Measurements from ENCODE around the gene CAND2. TPM values are rescaled to one million over a fixed set of nuclear protein-coding genes. Genes with fewer than 3 reads are reported as not detected.
"Not testable (repeated sequence)": the region's sequence is repeated elsewhere in the genome, so short reads cannot be mapped to it uniquely, and the experiment has no call there.

The CAND2 gene
- total and polyA plus RNA-seq, 2 experiments from 2014 or later, result 4.3 to 5.0 TPM

- TF ChIP-seq CTCF (IDR thresholded peaks at IDR 0.05; ENCODE audit: poor library complexity), result peak; percentile 33
- no peak for TF ChIP-seq EZH2 (IDR thresholded peaks at IDR 0.05; ENCODE audit: borderline replicate concordance)
- H3K9me3 ChIP-seq (ENCODE audit: low read depth), result no peaks in the 10 kb centered on the region
- no peaks in the 10 kb centered on the region for H3K4me1 ChIP-seq (ENCODE audit: insufficient read depth)
- H3K27ac ChIP-seq, result no peak overlapping the region
- H3K79me2 ChIP-seq, result no peaks in the 10 kb centered on the region
- peak overlapping the region; percentile 85 for H3K4me2 ChIP-seq
- 19% methylated on average over 53 of the region's 60 CpGs for WGBS (ENCODE audit: low lambda C conversion rate, missing lambda C conversion rate)
- no peak overlapping the region for H3K4me3 ChIP-seq
- H3K36me3 ChIP-seq (replicated peaks; ENCODE audit: insufficient read depth, low read depth), result no peaks in the 10 kb centered on the region
- peak overlapping the region; percentile 68 for H2AFZ ChIP-seq
- H3K9me2 ChIP-seq (replicated peaks; ENCODE audit: insufficient read depth), result no peaks in the 10 kb centered on the region
- H4K20me1 ChIP-seq (ENCODE audit: insufficient read depth, poor library complexity, severe bottlenecking), result no peaks in the 10 kb centered on the region
- peak; percentile 79 for DNase-seq (ENCODE audit: low spot score)
- H3K27me3 ChIP-seq, result no peaks in the 10 kb centered on the region
These were observed 79.7 kb downstream of the CAND2 start for GRCh38 chr3:12875857-12876836.

DNA sequence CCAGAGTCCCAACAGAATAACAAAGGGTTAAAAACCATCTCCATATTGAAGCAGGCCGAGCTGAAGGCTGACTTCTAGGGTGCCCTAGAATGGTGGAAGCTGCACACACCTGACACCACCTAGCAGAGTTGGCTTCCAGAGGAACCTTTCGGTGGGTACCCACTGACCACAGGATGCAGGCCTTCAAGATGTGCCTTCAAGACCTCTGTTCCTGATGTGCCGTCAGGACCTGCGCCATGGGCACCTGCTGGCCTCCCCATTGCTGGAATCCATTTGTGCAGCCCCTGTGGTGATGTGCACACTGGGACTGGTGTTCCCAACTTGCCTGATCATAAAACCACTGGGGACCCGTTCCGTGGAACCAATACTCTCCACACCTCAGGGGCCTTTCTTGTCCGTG is 80.6 kb downstream of the CAND2 start:
- DNase-seq (ENCODE audit: low spot score), result no peak
- no peak overlapping the region for H3K4me2 ChIP-seq
- no peaks in the 10 kb centered on the region for H3K27me3 ChIP-seq
- H4K20me1 ChIP-seq (ENCODE audit: insufficient read depth, poor library complexity, severe bottlenecking), result no peaks in the 10 kb centered on the region
- H3K4me1 ChIP-seq (ENCODE audit: insufficient read depth), result no peaks in the 10 kb centered on the region
- no peaks in the 10 kb centered on the region for H3K79me2 ChIP-seq
- no peak for TF ChIP-seq CTCF (IDR thresholded peaks at IDR 0.05; ENCODE audit: poor library complexity)
- TF ChIP-seq EZH2 (IDR thresholded peaks at IDR 0.05; ENCODE audit: borderline replicate concordance), result no peak
- no peak for TF ChIP-seq EZH2phosphoT487 (IDR thresholded peaks at IDR 0.05; ENCODE audit: low read depth, severe bottlenecking, unreplicated experiment)
- H3K9me3 ChIP-seq (ENCODE audit: low read depth), result no peaks in the 10 kb centered on the region
- no peak overlapping the region for H3K27ac ChIP-seq
- no peaks in the 10 kb centered on the region for H3K9me2 ChIP-seq (replicated peaks; ENCODE audit: insufficient read depth)
- no peak overlapping the region for H3K4me3 ChIP-seq
- 91% methylated on average over 7 of the region's 7 CpGs for WGBS (ENCODE audit: low lambda C conversion rate, missing lambda C conversion rate)
- no peak overlapping the region for H2AFZ ChIP-seq
- H3K36me3 ChIP-seq (replicated peaks; ENCODE audit: insufficient read depth, low read depth), result no peaks in the 10 kb centered on the region

GRCh38 chr3:12878141-12878574 is 81.7 kb downstream of the CAND2 start:
- Histone ChIP-seq H3K4me2 (no peak overlapping the region), H3K4me1 (ENCODE audit: insufficient read depth) (no peaks in the 10 kb centered on the region), H2AFZ (no peak overlapping the region), H3K27me3 (no peaks in the 10 kb centered on the region), H4K20me1 (ENCODE audit: insufficient read depth, poor library complexity, severe bottlenecking) (no peaks in the 10 kb centered on the region), H3K9me3 (ENCODE audit: low read depth) (no peaks in the 10 kb centered on the region), H3K4me3 (no peak overlapping the region), H3K36me3 (replicated peaks; ENCODE audit: insufficient read depth, low read depth) (no peaks in the 10 kb centered on the region), H3K27ac (no peak overlapping the region), H3K9me2 (replicated peaks; ENCODE audit: insufficient read depth) (no peaks in the 10 kb centered on the region), H3K79me2 (no peaks in the 10 kb centered on the region)
- TF ChIP-seq EZH2 (IDR thresholded peaks at IDR 0.05; ENCODE audit: borderline replicate concordance) (no peak), EZH2phosphoT487 (IDR thresholded peaks at IDR 0.05; ENCODE audit: low read depth, severe bottlenecking, unreplicated experiment) (no peak), CTCF (IDR thresholded peaks at IDR 0.05; ENCODE audit: poor library complexity) (no peak)
- 88% methylated on average over 2 of the region's 2 CpGs for WGBS (ENCODE audit: low lambda C conversion rate, missing lambda C conversion rate)
- no peak for DNase-seq (ENCODE audit: low spot score)

- not testable (repeated sequence) for H3K36me3 ChIP-seq (replicated peaks; ENCODE audit: insufficient read depth, low read depth); H3K4me2 ChIP-seq; H3K9me3 ChIP-seq (ENCODE audit: low read depth); DNase-seq (ENCODE audit: low spot score); H3K79me2 ChIP-seq; H3K9me2 ChIP-seq (replicated peaks; ENCODE audit: insufficient read depth); H3K4me1 ChIP-seq (ENCODE audit: insufficient read depth); H3K27me3 ChIP-seq; H3K27ac ChIP-seq; H2AFZ ChIP-seq; H4K20me1 ChIP-seq (ENCODE audit: insufficient read depth, poor library complexity, severe bottlenecking); H3K4me3 ChIP-seq
- 46% methylated on average over 2 of the region's 2 CpGs for WGBS (ENCODE audit: low lambda C conversion rate, missing lambda C conversion rate)
These were observed 82.3 kb downstream of the CAND2 start for GRCh38 chr3:12878758-12879157.

Measured in hepatocyte (in vitro differentiated cells).